C4-2B (cell line): Measurements from ENCODE around the gene UBE2J2.

ENCODE experiments used
- ZFX ChIP-seq: fragments of 450-650 bp; IDR thresholded peaks from 2 replicates; pipeline ENCODE4 v1.6.1; 2017
- TF ChIP-seq, protein P1 (sequence below): fragments of 450-650 bp; conservative IDR thresholded peaks from 2 replicates; pipeline ENCODE4 v1.5.1; 2017; ENCODE audit warnings: mild to moderate bottlenecking

DNA sequence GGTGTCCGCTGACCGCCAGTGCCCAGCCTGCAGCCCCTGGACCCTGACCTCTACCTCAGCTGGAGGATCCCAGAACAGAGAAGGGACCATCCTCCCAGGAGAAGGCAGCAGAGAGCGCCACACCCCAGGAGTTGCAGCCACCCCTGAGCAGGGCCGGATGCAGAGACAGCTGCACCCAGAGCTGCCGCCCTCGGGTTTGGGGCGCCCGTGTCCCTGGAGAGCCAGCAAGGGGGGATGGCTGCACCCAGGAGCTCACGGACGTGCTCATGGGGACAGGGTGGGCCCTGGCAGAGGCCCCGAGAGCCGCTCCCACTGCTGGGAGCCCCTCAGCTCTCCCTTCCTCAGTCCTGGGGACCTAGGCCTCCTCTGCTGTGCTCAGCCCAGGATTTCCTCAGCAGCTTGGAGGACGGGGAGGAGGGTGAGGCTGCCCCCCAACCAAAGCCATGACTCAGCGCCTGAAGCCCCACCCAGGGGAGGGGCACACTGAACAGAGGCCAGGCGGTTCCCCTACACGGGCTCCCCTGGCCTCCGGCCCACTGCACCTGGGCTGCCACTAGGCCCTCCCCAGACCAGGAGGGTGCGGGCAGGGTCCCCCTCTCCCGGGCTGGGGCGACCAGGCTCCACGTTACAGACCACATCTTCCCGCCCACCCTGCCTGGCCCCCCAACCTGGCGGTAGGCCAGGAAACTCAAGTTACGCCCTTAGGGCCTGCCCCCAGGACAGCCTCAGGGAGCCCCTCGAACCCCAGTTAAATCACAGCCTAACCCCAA, 31.8 kb upstream of the UBE2J2 start:
- TF ChIP-seq, protein P1, sequence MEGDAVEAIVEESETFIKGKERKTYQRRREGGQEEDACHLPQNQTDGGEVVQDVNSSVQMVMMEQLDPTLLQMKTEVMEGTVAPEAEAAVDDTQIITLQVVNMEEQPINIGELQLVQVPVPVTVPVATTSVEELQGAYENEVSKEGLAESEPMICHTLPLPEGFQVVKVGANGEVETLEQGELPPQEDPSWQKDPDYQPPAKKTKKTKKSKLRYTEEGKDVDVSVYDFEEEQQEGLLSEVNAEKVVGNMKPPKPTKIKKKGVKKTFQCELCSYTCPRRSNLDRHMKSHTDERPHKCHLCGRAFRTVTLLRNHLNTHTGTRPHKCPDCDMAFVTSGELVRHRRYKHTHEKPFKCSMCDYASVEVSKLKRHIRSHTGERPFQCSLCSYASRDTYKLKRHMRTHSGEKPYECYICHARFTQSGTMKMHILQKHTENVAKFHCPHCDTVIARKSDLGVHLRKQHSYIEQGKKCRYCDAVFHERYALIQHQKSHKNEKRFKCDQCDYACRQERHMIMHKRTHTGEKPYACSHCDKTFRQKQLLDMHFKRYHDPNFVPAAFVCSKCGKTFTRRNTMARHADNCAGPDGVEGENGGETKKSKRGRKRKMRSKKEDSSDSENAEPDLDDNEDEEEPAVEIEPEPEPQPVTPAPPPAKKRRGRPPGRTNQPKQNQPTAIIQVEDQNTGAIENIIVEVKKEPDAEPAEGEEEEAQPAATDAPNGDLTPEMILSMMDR: no peak
- TF ChIP-seq ZFX: no peak
